GM06990 (cell line): ENCODE data around the gene DUSP28.

Source experiments
- DNase-seq: peaks from one replicate; pipeline ENCODE4 v3.0.0-alpha.2; 2011; ENCODE audit not compliant: insufficient read length; ENCODE audit errors: extremely low read depth
- H3K27me3 ChIP-seq: replicated peaks from 2 replicates; pipeline ENCODE4 v1.6.0; 2011; ENCODE audit warnings: low read length; ENCODE audit not compliant: control insufficient read depth, insufficient read depth
- H3K36me3 ChIP-seq: 2 replicates; pipeline ENCODE4 v1.5.1; 2011; ENCODE audit warnings: low read length; ENCODE audit not compliant: control insufficient read depth, insufficient read depth
- H3K4me3 ChIP-seq: replicated peaks from 2 replicates; pipeline ENCODE4 v1.5.1; 2011; ENCODE audit warnings: low read depth, mild to moderate bottlenecking, control low read depth, low read length
- CTCF ChIP-seq: IDR thresholded peaks from 2 replicates; pipeline ENCODE4 v1.5.1; 2011; ENCODE audit warnings: low read length, control low read depth, mild to moderate bottlenecking, inconsistent platforms; ENCODE audit not compliant: insufficient read depth, poor library complexity, severe bottlenecking

Gene DUSP28

DNA sequence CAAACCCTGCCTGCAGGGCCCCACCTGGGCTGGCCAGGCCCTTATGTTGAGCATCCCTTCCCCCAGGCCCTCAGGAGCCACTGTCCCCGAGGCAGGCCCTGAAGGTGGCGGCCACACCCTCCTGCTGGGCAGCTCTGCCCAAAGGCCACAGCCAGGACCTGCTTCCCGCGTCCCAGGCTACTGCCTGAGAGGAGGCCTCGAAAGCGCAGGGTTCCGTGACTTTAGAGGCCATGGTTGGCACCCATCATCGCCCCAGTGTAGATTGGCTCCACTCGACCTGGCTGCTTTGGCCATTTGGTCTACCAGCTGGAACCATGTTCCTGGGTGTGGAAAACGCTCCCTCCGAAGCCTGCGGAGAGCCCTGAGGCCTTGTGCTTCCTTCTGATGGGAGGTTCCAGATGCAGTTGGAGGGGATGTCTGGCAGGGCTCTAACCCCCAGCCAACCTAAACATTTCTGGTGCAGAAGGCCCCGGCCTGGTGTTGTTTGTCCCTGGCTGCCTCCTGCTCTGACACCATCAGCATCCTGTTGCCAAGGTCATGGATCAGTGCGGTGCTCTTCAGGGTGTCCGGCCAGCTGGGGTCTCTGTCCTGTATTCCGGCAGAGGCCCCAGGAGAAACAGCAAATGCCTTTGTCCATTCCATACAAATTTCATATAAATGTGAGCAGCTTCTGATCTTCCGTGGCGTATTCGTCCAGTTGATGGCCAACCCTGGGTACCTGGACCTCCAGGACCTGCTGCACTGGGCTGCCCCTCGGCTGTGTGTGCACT lies 41.1 kb downstream of the DUSP28 start:
- no peak for DNase-seq
- Histone ChIP-seq H3K27me3 (no peaks in the 10 kb centered on the region), H3K36me3 (peaks cover 18% of the 10 kb centered on the region), H3K4me3 (no peak overlapping the region)
- TF ChIP-seq CTCF: no peak

DNA sequence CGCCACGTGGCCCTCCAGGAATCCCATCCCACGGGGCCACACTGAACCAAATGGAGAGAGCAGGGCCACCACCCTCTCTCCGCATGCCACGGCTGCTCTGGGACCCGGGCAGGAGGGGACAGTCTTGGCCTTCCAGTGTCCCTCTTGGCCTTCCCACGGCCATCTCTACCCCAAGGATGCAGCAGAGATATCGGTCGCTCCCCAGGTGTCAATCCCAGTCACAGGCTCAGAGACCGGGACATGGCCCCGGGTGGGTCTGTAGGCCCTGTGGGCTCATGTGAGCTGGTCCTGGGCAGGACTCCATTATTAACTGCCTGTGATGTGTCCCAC lies 41.6 kb downstream of the DUSP28 start:
- no peak for DNase-seq
- Histone ChIP-seq H3K27me3 (no peaks in the 10 kb centered on the region), H3K4me3 (no peak overlapping the region), H3K36me3 (peaks cover 16% of the 10 kb centered on the region)
- TF ChIP-seq CTCF: no peak

DNA sequence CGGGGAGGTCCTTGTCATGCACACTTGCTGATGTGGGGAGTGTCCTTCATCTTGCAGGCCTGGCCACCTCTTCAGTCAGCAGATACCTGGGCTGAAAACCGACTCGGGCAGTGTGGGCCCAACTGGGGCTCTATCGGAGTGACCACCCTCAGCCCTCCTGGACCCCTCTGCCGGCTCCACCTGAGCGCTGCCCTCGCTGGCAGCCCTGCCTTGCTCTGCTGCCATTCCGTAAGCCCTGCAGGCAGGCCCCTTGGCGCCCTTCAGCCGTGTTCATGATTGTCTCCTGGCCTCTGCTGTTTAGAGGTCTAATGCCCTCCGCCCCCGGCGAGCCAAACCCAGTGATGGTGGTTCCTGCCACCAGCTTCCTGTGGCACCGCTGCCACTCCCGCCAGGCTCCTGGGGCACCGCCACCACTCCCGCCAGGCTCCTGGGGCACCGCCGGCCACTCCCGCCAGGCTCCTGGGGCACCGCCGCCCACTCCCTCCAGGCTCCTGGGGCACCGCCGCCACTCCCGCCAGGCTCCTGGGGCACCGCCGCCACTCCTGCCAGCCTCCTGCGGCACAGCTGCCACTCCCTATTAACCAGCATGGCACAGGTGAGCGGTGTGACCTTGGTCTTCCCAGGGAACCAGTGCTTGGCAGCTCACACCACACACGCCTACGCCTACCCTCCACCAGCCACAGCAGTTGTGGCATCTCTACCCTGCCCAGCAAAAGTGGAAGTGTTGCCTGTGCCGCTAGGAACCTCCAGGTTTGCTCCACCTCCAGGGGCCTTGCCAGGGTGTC lies 42.3 kb downstream of the DUSP28 start:
- no peak overlapping the region for H3K4me3 ChIP-seq
- DNase-seq: no peak
- no peak for TF ChIP-seq CTCF
- H3K27me3 ChIP-seq: no peaks in the 10 kb centered on the region
- peaks cover 13% of the 10 kb centered on the region for H3K36me3 ChIP-seq

DNA sequence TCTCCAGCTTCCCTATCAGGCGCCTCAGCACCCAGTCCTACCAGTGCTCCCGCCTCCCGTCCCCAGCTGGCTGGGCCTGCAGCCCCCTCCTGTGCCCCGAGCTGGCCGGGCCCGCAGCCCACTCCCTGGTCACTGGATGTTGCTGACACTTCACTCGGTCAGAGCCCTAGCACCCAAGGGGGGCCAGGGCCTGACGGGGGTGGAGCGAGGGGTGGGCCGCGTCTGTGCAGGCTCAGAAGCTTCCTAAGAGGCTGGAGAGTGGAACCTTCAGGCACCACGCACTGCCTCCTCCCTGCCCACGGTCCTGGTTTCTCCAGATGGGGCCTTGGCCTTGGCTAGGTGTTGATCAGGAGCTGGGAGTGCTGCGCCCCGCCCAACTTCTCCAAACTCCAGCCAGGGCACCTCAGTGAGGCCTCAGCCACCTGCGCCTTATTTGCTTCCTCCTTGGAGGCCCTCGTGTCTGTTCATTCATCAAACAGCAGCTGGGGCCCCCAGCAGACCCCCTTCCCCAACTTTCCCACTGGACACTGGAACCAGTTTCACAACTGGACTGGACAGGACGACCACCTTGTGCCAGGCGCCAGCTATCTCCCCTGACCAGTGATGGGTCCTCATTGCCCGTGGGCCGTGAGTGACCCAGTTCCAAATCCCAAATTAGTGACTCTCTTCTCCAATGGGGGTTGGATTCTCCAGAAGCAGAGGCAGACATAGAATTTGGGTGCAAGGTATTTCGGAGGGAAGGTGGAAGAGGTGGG lies 43.1 kb downstream of the DUSP28 start:
- Histone ChIP-seq H3K36me3 (peaks cover 8% of the 10 kb centered on the region), H3K4me3 (no peak overlapping the region), H3K27me3 (no peaks in the 10 kb centered on the region)
- no peak for DNase-seq
- no peak for TF ChIP-seq CTCF

GRCh38 chr2:240603846-240604245 lies 43.7 kb downstream of the DUSP28 start:
- DNase-seq: no peak
- Histone ChIP-seq H3K36me3 (peaks cover 7% of the 10 kb centered on the region), H3K27me3 (no peaks in the 10 kb centered on the region), H3K4me3 (no peak overlapping the region)
- no peak for TF ChIP-seq CTCF
